Panc1 (cell line): ENCODE measurements around the gene CAVIN1.

Source experiments
- SIN3A ChIP-seq: IDR thresholded peaks from 2 replicates; pipeline ENCODE4 v1.6.1; 2012; ENCODE audit warnings: low read depth, mild to moderate bottlenecking, low read length, moderate library complexity, borderline replicate concordance; ENCODE audit not compliant: insufficient read depth
- TF ChIP-seq, protein P1 (sequence below): fragments of 450-650 bp; IDR thresholded peaks from 2 replicates; pipeline ENCODE4 v1.5.1; 2017; ENCODE audit warnings: mild to moderate bottlenecking

DNA sequence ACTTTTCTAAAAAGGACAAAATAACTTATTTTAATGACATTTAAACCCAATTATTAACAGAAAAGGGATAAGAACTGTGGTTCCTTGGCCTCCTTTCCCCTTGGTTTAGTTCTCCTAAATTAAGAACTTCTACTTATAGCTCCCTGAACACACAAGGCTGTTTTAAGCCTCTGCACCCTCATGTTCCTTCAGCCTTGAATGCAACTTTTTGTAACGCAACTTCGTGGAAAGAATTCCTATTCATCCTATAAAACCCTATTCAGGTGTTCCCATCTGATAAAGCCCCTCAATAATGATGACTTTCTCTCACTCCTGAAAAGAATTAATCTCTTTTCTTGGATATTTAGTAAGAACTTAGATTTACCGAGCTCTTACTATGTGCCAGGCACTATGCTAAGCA is 41.2 kb downstream of the CAVIN1 start:
- TF ChIP-seq, protein P1, sequence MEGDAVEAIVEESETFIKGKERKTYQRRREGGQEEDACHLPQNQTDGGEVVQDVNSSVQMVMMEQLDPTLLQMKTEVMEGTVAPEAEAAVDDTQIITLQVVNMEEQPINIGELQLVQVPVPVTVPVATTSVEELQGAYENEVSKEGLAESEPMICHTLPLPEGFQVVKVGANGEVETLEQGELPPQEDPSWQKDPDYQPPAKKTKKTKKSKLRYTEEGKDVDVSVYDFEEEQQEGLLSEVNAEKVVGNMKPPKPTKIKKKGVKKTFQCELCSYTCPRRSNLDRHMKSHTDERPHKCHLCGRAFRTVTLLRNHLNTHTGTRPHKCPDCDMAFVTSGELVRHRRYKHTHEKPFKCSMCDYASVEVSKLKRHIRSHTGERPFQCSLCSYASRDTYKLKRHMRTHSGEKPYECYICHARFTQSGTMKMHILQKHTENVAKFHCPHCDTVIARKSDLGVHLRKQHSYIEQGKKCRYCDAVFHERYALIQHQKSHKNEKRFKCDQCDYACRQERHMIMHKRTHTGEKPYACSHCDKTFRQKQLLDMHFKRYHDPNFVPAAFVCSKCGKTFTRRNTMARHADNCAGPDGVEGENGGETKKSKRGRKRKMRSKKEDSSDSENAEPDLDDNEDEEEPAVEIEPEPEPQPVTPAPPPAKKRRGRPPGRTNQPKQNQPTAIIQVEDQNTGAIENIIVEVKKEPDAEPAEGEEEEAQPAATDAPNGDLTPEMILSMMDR, result no peak
- no peak for TF ChIP-seq SIN3A
